Measurements from ENCODE around the gene APC. TPM values are rescaled to one million over a fixed set of nuclear protein-coding genes. Genes with fewer than 3 reads are reported as not detected.

The APC gene
- total and polyA plus RNA-seq, 2 of the 8 experiments (the other 6 are each of a cell fraction or from before 2014, with no cell fraction given): 6.8 to 41.9 TPM

DNA sequence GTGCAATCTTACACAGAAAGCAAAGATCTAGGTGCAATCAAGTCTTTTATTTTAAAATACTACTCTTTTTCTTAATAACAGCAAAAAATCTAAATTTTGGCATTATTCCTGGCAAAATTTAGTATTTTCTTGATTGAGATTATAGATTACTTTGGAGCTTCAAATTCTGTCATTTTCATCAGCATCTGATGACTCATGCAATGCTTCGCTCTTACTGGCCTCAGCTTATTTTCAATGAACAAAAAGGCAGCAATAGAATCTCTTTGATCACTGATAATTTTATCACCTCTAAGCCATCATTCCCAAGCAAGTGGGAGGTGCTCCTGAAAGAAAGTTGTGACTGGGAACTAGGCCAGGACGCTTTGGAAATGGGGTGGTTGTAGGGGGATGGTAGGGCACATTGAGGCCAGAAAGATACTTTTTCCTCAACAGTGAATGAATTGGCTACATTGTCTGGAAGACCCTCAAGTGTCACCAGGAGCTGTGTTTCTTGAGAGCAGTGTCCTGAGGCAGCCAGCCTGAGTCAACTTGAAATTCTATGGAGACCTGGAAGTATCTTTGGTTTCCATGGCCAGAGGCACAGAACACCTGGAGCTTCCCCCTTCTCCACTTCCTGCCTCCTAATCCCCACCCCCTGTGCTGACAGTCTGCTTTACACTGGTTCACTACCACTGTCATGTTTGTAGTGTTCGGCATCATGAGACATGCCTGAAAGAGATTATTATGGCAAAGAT, 46.9 kb upstream of the APC start (continued):
- TF ChIP-seq HDAC6 (IDR thresholded peaks at IDR 0.05; ENCODE audit: low read depth, low read length) (no peak), BACH1 (IDR thresholded peaks at IDR 0.05; ENCODE audit: low read length) (no peak)
- TF ChIP-seq, protein P1, sequence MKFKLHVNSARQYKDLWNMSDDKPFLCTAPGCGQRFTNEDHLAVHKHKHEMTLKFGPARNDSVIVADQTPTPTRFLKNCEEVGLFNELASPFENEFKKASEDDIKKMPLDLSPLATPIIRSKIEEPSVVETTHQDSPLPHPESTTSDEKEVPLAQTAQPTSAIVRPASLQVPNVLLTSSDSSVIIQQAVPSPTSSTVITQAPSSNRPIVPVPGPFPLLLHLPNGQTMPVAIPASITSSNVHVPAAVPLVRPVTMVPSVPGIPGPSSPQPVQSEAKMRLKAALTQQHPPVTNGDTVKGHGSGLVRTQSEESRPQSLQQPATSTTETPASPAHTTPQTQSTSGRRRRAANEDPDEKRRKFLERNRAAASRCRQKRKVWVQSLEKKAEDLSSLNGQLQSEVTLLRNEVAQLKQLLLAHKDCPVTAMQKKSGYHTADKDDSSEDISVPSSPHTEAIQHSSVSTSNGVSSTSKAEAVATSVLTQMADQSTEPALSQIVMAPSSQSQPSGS (IDR thresholded peaks at IDR 0.05; ENCODE audit: low read length): no peak
